Left forelimb (tissue), 1 donor: ENCODE data around the gene RASSF4.

Experiments used
- DNase-seq: peaks from one replicate; pipeline ENCODE4 v3.0.0-alpha.2; 2018; ENCODE audit warnings: low spot score

Gene RASSF4

DNA sequence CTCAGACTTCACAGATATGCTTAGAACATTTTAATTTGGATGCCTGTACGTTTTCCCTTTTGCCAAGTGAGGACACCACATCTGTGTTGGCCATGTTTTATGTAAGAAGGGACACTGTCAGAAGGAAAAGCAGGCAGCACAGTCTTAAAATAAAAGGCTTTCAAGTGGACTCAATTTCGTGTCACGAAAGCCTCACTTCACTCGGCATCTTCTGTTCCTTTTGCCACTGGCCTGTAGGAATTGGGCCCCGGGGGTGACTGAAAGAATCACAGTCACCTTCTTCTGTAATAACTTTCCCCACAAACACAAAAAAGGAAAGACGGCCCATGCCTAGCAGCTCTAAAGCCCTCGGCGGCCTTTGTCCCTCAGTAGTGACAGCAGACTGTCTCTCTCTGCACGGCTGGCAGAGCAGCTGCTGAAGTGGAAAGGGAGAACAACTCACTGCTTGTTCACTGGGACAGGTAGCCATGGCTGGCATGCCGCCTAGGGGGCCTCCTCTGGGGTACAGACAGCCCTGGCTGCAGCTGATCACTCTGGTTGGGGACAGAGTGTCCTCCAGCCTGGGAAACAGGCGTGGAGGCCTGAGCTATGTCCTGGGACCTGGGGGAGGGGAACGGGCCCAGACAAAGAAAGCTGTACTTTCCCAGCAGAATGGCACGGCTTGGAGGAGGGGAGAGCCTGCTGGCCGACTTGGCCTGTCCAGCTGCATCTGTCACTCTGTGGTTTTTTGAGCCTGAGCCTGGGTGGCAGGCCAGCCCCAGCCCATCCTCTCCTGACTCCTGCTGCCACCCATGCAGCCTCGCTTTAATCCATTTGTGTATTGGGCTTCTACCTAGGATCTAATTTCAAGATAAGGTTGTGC, 4.4 kb downstream of the RASSF4 start:
- peak; percentile 83 for DNase-seq

DNA sequence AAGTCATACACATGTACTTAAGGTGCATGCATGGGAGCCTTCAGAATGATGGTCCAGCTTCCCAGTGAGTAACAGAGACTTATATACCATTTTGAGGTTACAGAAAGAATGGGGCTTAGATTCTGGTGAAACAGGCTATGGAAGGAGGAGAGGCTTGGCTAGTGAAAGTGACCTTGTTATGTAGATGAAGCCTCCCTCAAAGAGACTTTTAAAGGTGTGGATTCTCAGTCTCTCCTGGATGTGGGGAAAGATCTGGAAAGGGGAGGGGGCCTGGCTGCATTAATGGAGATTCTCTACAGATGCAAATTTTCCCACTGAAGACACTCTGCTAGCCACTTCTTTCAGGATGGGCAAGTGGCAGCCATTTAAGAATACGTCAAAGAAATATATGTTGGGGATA, 5.5 kb downstream of the RASSF4 start:
- DNase-seq, result no peak

DNA sequence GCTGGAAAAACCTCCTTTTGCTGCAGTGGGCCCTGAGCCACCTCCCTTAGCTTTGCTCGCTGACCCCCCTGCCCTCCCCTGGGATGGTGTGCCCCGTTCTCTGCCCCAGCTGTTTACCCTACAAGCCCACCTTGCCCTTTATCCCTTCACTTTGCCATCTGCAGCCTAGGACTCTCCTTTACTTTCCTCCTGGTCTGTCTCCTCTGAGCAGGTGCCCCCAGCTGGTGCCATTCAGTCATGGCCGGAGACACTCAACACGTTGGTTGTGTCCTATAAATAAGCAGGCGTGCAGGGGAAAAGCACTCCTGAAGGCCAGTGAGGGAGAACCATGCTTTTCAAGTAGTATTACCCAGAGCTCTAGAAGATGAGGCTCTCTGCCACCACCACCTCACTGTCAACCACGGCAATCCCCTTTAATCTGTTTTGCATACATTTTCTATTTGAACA, 6.1 kb downstream of the RASSF4 start:
- DNase-seq, result peak; percentile 50

DNA sequence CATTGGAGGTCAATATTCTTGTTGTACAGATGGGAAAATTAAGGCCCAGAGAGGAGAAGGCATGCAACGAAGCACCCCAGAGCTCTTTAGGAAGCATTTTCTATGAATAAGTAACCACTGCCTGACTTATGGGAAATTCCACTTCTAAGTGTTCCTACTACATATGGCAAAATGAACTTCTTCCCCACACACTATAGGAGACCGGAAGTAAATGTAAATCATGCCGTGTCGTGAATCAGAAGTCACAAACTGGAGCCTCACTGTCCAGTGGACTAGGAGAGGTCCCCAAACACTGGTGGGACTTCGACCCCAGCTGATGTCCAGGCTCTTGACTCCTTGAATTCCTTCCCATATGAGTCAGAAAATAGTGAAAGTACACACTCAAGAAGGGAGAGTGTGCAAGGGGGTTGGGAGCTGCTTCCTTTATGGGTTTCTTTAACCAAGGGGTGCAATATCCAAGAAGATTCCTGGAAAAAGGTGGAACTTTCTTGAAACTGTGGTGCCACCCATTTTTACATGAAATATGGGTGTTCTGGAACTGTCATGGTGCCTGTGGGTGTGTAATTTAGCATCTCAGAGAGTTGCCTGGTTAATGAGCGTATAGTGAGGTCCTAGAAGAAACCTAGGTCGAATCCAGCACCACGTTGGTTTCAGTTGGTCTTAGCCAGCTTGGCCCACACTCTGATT, 6.7 kb downstream of the RASSF4 start:
- peak; percentile 49 for DNase-seq

DNA sequence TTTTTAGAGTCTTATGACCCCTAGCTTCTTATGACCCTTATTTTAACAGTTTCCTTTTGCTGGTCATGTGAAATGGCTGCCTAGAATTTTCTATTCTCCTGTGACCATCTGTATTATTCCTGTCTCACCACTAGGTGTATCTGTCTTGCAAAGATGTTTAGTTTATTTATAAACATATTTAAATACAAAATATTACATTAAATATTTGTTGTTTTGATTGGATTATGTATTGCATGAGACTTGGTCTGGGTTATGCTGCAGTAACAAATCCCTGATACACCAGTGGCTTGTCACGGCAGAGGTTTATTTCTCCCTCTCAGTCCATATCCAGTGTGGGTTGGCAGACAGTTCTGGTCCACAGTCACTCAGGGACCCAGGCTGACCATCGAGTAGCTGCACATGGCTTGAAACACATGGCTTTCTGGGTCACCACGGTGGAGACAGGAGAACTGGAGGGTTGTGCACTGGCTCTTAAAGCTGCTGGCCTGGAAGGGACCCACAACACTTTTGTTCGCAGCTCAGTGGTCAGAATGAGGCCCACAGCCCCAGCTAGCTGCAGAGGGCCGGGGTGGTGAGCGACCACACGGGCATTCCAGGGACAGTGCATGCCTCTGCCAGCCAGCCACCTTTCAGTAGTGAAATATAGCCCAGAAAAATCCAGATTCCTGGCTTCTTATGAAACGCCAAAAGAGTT, 7.4 kb downstream of the RASSF4 start:
- DNase-seq, result peak; percentile 37

DNA sequence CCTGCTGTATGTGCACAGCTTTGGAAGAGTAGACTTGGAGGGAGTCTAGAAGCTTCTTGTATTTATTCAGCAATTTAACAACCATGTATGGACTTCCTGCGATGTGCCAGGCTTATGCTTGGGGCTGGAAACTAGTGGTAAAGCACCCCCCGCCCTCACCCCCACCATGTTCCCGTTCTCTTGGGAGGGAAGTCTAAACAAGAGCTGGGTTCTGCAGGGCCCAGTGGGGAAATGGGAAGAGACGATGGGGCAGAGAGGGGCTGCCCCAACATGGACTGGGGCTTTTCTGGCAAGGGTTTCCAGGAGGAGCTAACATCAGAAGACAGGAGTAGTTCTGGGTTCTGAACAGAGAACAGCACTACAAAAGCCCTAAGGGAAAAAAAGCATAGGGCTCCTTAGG, 8.0 kb downstream of the RASSF4 start:
- DNase-seq, result peak; percentile 49

DNA sequence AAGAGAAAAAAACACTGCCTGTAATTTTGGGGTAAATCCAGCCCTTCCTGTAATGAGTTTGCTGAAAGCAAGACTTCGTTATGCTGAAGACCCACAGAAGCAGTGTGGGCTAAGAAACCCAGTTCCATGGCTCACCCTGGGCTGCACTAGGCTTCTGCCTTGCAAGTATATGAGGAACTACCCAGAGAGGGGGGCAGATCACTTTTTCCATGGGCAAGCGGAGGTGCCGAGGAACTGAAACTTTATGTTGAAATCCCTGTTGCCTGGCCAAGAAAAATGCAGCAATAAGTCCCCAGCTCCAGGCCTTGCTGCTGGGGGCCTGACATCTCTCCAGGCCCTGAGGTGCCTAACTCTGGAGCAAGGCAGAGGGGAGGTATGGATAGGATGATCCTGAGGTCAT, 8.5 kb downstream of the RASSF4 start:
- DNase-seq, result no peak

DNA sequence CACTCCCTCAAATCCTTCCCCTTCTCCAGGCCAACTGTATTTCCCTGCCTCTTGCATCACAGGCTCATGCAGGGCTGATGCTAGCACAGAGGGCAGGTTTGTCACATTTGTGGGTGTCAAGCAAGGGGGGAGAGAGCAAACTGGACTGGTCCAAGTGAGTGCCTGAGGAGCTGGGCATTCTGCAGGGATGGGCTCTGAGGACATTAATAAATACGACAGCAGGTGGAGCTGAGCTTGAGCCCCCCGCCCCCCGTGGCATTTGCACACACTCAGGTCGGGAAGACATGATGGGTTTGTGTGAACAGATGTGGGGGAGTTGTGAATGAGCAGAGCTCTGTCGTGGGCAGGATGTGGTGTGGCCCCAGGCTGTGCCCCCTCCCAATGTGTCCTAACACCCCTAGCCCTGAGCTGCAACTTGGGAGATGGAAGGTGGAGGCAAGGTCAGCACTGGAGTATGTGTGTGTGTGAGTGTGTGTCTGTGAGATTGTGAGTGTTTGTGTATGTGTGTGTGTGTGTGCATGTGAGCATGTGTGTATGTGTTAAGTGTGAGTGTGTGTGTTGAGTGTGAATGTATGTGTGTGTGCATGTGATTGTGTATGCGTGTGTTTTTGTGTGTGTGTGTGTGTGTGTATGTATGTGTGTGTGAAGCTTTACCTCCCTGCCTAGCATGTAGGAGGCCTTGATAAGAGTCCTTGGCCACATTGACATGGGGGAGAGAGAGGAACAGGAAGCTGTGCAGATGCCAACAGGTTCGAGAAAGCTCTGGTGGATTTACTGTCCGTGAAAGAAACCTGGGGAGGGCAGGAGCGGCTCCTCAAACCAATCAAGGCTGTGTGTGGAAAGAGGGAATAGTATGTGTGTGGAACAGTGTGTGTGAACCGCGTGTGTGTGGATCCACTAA, 9.1 kb downstream of the RASSF4 start:
- no peak for DNase-seq

DNA sequence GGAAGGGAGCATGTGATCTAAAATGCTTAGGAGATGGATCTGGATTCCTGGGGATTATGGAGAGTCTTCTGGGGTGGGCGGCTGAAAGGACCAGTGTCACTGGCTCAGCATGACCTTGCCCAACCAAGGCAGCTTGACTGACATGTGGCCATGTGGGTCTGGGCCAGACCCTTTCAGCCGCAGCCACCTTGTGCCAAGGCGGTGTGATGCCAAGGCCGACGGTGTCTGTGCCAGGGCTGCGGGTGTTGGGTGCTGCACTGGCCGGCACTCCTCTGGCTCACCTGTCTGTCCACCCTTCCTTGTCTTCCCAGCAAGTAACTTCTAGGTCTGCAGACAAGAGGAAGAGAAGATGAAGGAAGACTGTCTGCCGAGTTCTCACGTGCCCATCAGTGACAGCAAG, 10.3 kb downstream of the RASSF4 start:
- DNase-seq, result no peak

DNA sequence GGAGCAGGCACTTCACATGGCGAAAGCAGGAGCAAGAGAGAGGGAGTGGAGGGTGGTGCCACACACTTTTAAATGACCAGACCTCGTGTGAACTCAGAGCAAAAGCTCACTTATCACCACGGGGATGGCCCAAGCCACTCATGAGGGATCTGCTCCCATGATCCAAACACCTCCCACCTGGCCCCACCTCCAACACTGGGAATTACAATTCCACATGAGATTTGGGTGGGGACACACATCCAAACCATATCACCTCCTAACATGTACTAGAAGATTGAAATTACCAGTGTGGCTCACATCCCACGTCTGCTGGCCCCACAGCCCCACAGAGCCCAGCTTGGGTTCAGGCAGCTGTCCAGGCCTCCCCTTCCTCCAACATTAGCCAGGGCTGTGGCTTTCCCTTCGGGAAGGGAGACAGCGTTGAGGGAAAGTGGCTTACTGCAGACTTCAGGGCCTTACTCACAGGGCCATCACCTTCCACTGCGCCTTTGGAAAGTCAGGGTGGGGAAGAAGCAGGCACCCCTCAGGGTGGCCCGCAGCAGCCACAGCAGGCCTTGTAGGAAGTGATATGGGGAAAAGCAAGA, 11.3 kb downstream of the RASSF4 start:
- no peak for DNase-seq

DNA sequence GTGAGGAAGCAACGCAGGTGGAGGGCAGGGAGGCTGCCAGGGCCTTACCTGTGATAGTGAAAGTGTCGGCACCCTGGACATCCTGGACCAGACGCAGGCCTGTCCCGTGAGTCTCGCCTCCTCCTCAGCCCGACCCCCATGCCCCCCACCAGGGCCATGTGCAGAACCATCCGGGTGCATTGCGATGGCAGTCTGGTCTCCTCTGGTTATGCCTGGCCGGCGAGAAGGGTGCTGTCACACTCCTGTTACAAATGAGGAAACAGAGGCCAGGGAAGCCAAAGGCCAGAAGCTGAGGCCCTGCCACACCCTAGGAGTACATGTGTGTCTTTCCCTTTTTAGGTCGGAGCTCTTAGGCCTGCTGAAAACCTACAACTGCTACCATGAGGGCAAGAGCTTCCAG, 11.8 kb downstream of the RASSF4 start:
- DNase-seq, result no peak

DNA sequence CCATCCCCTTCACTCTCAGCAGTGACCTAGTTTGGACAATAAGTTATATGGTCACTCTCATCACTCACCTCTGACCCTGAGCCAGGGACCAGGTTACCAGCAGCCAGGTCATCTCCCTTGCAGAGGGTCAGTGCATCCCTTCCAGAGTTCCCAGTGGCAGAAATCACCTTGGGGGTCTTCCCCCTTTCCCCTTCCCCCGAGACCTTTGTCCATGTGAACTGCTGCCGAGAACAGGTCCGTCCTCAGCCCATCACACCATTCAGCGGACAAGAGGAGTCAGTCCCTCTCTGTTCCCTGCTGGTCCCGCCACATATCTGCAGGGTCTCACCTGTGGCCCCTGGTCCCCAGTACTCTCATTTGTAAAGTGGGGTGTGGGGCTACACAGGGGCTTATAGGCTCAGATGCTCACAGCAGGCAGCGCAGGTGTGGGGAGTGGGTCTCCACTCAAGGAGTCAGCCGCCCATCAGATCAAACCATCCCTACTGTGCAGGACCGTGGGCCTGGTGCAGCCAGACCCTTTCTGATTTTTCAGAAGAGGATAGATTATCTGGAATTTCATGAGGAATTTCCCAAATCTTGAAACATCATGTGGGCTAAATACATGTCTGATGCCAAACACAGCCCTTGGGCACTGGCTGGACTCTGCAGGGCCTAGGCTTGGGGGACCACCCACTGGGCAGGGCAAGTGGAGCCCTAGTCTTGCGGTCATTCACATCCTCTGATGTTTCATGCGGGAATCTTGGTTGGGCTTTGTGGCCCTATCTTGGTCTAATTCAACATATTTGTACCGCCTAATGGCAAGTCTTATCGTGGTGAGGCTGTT, 12.5 kb downstream of the RASSF4 start:
- DNase-seq, result no peak

DNA sequence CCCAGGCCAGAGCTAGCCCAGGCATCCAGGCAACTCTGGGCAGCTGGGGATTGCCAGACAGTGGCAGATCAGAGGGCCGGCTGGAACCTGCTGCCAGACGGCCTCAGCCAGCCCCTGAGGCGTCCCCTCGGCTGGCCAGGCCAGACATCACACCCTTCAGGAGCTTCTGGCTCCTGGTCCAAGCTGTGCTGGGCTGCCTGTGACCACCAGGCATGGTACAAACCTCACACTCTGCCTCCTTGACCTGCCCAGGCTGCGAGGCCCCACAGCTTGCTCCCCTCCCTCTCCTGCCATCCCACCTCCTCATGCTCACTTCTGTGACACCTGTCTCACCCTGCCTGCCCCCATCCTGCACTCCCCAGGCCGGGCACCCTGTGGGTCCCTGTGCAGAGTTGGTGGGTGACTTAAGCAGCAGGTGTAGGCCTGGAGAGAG, 13.3 kb downstream of the RASSF4 start:
- no peak for DNase-seq

DNA sequence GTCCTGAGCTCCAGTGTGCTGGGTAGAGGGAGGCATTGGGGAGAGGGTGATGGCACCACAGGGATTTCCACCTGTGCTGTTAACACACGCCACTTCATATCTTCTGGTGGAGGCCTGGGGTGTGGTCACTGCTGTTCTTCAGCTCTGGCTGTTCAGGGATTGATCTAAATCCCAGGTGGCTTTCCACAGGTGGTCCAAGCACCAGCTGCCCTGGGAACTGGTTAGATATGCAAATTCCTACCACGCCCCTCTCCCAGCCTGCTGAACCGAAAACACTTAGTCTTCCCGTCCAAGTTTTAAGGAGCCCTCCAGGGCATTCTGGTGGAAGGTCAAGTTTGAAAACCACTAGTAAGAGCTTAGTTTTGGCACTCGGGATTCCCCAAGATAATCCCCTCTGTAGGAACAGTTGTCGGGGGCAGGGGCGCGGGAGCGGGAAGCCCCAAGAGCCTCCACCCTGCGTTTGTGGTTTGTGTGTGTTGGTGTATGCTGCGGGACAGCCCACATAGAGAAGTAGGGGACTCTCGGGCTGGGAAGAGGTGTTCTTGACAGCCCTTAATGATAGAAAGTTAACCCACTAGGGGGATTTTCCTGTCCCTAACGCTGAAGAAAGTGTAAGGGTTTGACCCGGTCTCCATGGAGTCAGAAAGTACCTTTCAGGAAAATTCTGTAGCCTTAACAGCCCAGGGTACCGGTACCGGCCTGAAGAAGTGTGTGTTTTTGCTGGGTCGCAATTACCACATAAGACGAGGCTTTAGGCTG, 13.9 kb downstream of the RASSF4 start:
- no peak for DNase-seq

DNA sequence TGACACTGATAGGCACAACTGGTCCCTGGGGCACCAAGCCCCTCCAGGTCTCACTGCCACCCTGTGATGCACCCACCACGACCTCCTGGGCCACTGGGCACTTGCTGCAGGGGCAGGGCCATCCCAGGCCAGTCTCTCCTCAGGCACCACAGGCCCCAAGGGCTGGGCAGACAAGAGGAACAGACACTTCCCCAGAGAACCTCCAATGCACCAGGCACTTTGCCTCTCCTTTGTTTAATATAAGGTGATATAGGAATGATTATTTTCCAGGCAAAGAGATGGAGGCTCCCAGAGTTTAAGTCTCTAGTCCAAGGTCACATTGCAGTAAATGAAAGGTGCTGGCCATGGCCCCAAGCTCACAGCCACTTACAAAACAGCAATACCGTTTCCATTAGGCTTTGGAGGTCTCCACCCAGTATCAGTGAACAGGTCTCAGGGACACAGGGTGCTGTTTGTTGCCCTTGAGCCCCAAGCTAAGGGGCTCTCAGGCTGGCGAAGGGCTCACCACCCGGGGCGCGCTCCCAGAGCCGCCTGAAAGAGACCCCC, 14.6 kb downstream of the RASSF4 start:
- DNase-seq, result no peak

DNA sequence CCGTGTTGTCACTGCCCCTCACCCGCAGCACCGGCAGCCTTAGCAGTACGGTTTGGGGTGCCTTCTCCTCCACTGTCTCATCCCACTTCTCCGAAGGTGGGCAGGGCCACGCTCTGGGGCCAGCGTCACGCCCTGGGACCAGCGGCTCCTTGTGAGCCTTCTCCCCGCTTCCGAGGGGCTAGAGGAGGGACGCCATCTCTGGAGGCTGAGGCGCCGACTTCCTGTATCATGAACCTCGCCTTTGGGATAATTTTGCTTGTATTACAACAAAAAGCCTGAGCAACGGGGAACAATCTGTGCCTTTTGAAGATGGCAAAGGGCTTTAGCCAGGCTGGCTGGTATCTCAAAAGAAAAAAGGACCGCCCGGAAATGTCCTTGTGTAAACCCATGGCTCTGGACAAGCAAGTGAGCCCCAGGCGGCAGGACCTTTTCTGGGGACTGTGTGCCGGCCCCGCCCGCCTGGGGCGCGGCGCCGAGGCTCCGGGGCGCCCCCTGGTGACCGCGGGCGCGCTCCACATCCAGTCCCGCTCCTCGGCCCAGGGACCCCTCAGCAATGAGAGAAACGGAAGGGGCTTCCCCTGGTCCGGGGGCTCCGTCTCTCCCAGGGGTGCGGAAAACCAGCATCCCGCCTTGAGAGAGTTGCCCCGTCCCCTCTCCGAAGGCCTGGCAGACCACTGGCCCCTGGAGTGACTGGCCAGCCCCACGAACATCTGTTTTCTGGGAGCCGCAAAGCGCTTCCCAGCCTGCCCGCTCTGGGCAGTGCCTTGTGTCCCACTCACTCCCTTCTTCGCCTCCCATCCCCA, 15.2 kb downstream of the RASSF4 start:
- DNase-seq, result no peak

DNA sequence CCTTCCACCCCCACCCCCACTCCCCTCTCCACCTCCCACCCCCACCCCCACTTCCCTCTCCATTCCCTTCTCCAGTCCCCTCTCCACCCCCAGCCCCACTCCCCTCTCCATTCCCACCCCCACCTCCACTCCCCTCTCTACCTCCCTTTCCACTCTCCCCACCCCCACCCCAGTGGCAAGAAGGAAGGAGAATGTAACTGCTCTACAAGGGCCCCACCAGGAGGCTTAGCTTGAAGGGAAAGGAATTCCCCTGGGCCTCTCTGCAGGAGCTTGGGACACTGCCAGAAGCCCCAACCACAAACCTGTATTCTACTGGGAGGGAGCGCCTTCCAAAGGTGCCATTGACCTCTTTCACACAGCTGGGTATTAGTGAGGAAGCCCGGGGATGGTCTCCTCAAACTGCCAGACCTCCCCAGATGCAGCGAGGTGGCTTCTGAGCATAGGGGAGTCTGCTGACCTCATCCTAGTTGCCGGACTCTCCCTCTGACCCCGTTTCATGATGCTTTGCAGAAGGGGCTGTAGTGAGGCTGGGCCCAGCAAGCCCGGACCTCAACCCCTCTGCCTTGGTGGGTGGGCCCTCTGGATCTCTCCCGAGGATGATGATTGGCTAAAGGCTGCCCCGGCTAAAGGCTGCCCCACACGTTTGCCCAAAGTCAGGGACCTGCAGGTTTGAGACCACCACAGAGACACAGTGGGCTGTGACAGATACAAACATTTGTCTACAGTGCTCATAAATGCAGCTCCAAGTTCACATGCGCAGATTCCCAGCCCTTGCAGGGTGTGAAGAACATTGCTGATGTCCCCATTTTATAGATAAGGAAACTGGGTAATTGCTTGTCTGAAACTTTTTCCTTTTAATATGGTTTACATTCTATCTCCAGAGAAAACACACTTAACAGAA, 16.1 kb downstream of the RASSF4 start:
- DNase-seq, result no peak
